NCI-H345 (cell line): ENCODE measurements around the gene STPG1.
A peak's percentile ranks its signal among the peaks of the same experiment; 100 is the strongest.
"Not testable (repeated sequence)": the region's sequence is repeated elsewhere in the genome, so short reads cannot be mapped to it uniquely, and the experiment has no call there.

Source experiments
- DNase-seq: peaks from one replicate; lab custom pipeline; 2025; lab: John Stamatoyannopoulos, UW

STPG1 gene, protein sequence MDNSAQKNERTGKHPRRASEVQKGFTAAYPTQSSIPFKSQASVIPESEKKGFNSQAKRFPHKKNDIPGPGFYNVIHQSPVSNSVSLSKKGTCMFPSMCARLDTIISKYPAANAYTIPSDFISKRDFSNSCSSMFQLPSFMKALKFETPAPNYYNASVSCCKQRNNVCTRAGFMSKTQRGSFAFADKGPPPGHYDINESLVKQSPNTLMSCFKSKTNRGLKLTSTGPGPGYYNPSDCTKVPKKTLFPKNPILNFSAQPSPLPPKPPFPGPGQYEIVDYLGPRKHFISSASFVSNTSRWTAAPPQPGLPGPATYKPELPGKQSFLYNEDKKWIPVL

DNA sequence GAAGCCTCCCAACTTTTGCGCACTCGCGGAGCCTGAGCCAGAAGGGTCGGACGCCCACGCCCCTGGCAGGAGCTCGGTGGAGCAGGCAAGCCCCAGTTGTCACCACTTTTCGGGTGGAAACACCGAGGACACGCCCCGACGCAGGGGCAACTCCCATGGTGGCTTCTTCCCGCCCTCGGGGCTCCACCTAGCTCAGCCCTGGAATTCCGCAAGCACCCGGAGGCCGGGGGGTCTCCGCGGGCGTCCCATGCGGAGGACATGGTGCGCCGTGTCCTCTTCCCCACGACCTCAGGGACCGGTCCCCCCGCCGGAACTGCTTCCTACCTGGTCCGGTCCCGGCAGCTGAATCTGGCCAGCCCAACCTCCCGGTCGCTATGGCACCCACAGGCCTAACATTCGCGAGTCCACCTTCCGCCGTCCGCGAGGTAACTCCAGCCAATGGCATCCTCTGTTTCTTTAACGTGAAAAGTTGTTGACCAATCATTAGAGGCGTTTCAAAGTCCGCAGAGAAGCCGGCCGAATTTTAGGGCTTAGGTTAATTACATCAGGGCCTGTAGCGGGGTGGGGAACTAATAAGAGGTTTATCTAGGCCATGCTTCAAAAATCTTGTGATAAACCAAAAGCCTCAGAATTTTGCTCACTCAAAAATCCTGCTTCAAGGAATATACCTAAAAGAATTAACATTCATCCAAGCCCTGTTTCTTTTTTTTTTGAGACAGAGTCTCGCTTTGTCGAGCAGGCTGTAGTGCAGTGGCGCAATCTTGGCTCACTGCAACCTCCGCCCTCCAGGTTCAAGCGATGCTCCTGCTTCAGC is at the start of gene STPG1:
Gene STPG1, minus strand, starts transcription at position 433 of the 814 bp plus-strand sequence. CDS start 12,394 bp downstream, outside the sequence.
- DNase-seq, result peak; percentile 90

DNA sequence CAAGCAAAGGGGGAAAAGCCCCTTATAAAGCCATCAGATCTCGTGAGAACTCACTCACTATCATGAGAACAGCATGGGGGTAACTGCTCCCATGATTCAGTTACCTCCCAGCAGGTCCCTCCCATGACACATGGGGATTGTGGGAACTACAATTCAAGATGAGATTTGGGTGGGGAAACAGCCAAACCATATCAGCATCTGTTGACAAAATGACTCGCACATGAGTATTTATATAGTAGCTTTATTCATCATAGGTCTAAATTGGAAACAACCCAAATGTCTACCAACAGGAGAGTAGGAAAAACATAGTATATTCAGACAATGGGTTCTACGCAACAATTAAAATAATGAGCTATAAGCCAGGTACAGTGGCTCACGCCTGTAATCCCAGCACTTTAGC is 48.5 kb upstream of the STPG1 start:
- DNase-seq, result not testable (repeated sequence)

DNA sequence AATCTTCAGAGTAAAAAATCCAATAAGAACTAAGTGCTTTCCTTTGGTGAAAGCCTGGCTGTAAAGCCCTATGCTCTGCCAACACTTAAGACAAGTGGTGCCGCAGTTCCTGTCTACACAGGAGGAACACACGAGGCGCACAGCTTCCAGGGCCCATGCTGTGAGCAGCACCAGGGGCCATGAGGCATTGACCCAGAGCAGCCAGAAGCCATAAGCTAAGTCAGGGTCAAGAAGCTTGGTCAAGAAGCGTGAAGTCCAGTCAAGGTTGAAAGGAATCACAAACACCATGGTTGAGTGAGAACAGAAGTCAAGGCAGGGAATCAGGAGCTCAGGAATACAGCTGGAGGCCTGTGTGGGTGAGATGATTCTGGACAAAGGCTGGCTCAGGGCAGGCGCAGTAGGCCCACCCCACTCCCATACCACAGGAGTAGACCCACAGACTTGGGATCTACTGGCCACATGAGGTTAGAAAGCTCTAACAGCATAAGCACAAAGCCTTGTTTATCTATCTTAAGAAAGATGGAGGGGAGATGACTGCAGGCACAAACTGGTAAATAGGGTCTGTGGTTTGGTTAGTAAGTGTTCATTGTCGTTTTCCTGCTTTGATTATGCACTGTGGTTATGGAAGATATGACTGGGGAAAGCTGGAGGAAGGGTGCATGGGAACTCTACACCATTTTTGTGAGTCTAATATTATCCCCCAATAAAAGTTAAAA is 46.1 kb upstream of the STPG1 start:
- no peak for DNase-seq

DNA sequence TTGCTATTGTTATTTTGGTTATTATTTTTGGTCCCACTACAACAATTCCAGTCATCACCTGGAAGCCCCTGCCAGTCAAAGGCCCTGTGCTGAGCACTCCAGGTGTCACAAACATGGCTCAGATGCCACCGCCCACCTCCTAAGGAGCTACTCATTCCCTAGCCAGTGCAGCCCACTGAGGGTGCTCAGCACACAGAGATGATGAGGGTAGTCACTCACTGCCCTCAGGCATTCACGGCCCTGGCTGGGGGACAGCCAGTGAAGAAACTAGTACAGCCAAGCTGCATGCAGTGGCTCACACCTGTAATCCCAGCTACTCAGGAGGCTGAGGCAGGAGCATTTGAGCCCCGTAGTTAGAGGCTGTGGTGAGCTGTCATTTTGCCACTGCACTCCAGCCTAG is 44.3 kb upstream of the STPG1 start:
- DNase-seq, result no peak

DNA sequence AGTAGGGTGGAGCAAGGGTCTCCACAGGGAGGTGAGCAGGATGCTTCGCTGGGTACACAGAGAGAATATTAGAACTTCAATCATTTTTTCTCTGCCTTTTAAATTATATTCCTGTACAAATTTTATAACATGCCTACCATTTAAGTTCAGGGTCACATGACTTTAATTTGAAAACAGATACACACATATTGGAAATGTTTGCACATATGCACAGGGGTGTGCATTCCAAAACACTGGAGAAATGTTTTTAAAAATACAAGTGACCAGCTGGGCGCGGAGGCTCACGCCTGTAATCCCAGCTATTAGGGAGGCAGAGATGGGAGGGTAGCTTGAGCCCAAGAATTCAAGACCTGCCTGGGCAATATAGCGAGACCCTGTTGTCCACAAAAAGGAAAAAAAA is 41.7 kb upstream of the STPG1 start:
- no peak for DNase-seq

DNA sequence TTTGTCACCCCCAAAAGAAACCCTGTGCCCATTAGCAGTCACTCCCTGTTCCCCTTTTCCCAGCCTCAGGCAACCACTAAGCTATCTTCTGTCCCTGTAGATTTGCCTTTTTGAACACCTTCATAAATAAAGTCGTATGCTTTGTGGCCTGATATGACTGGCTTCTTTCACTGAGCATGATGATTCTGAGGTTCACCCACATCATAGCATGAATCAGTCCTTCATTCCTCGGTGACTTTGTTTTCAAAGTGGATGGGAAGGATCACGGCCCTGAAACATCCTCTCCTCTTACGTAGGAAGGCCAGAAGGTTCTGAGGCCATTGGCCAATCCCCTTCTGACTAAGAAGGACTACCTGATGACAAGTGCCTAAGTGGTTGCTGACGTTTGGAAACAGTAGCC is 41.1 kb upstream of the STPG1 start:
- no peak for DNase-seq

DNA sequence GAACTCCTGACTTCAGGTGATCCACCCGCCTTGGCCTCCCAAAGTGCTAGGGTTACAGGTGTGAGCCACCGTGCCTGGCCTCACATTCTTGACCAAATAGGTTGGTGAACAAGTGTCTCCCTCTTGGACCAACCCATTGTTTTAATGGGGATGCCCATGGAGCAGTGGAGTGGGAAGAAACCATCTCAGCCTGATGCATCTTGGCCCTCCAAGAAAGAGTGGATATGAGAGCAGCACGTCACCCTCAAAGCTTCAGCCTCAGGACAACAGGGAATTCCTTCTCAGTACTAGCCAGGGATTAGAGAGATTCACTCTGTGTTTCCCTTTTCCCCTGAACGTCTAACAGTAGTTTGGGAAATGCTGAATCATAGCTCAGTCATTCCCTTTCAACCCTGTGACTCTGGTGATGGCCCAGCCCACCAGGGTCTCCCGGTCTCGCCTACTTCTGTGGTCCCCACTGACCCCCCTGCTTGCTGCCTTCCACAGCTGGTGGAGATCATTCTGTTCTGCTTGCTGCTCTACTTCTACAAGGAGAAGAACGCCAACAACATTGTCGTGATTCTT is 39.4 kb upstream of the STPG1 start:
- DNase-seq, result no peak

DNA sequence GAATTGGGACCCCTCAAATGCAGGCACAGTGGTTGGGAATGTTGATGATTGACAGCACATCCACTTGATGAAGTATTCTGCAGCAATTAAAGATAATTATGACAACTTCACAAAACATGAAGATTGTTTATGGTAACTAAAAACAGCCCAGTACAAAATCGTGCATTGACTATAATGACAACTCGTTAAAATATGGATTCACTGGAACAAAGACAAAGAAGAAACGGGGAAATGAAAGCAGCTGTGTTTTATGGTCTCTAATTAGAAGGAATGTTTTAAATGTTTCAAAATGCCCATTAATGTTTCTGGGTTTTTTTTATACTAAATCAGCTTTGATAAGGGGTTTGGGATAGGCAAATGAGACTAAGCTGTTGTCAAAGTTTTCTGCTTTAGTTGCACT is 38.2 kb upstream of the STPG1 start:
- no peak for DNase-seq

DNA sequence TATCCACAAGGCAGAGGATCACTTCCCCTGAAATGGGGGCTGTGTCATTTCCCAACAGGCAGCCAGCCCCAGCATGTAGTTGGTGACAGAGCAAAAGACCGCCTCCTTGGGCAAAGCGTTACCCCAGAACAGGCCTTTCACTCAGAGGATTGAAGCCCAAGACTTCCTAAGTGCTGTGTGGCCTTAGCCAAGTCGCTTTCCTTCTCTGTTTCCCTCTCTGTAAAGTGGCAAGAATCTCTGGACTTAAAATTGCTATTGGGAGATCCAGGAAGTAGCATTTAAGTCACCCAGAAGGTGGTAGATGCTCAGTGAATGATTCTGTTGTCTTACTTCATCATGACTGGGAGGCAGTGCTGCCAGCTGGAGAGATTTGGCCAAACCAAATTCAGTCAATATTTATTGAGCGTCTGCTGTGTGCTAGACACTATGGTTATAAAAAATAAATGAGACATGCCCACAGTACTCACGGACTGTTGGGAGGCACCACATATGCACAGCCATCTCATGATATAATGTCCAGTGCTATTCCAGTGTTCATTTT is 37.3 kb upstream of the STPG1 start:
- DNase-seq, result no peak

DNA sequence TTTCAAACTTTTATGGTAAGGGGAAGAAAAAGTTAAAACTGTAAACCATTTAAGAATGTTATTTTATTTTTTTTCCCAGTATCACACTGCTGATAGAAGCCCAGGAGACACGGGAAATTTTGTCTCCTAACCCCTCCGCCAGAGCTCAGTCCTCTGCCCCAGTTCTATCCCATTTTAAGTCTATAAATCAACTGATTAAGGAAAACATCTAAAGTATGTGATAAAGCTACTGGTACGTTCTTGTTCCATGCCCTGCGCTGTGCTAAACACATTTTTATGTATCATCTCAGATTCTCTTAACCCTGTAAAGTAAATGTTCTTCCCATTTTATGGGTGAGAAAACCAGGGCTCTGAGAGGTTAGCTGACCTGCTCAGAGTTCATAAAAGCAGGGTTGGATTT is 36.7 kb upstream of the STPG1 start:
- DNase-seq, result no peak

DNA sequence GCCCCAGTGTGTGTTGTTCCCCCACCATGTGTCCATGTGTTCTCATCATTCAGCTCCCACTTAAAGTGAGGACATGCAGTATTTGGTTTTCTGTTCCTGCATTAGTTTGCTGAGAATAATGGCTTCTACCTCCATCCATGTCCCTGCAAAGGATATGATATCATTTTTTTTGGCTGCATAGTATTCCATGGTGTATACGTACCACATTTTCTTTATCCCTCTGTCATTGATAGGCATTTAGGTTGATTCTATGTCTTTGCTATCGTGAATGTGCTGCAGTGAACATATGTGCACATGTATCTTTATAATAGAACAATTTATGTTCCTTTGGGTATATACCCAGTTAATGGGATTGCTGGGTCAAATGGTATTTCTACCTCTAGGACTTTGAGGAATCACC is 32.9 kb upstream of the STPG1 start:
- DNase-seq, result not testable (repeated sequence)

DNA sequence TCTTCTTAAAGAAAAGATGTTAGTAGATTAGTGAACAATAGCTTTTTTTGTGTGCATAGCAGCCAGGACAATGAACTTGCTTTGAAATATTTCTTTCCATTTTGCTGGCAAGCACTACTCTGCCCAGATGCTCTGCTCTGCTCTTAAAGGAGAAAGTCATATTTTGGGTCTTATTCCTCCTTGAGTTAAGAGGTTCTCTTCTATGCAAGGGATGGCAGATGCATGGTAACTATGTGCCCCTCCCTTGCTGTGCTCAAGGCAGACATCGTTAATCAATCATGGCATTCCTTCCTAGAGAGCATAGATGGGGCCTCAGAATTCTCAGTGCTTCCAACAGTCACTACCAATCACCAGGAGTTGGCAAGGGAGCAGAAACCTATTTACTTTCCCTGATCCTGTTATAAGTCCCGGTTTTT is 29.7 kb upstream of the STPG1 start:
- no peak for DNase-seq

DNA sequence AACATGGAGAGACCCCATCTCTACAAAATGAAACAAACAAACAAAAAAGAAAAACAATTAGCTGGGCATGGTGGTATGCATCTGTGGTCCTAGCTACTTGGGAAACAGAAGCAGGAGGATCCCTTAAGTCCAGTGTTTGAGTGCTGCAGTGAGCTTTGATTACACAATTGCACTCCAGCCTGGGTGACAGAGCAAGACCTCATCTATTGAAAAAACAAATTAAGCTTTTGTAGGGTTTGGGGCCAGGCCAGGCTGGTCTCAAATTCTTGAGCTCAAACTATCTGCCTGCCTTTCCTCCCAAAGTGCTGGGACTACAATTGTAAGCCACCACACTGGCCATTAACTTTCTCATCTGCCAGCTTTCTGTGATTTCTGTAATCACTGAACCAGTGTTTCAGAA is 29.2 kb upstream of the STPG1 start:
- DNase-seq, result no peak

DNA sequence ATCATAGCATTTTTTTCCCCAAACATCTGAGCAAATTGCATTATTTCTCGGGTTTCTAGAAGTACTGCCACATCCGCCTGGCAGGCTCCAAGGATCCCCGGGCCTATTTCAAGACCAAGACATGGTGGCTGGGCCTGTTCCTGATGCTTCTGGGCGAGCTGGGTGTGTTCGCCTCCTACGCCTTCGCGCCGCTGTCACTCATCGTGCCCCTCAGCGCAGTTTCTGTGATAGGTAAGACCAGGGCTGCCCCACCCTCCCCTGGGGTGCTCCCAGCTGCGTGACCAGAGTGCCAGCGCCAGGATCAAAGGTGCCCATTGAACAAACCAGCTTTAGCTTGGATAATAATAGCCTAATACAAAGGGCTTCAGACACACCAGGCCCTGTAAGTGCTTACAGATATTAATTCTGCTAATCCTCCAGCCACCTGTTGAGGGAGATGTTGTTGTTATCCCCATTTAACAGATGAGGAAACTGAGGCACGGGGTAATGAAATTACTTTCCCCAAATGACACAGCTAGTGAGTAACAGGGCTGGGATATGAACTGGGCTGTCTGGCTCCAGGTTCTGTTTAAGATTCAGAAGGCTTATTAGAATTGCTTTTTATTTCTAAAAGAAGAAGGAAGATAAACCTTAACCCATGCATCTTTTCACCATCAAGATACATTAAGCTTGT is 28.6 kb upstream of the STPG1 start:
- DNase-seq, result no peak

DNA sequence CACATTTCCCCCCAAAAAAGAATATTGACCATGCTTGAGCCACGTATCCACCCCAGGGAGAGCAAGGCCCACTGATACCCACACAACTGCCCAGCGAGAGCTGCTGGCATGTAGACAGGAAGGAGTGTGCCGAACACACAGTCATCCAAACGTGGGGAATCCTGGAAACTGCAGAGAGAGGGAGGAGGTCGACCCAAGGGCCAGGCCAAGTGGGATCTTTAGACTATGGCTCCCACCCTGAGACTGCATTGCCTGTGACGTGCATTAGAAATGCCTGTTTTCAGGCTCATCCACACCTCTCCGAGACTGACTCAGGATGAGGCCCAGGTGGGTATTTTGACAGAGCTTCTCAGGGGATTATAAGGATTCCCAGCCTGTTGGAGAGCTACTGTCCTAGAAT is 27.9 kb upstream of the STPG1 start:
- no peak for DNase-seq

DNA sequence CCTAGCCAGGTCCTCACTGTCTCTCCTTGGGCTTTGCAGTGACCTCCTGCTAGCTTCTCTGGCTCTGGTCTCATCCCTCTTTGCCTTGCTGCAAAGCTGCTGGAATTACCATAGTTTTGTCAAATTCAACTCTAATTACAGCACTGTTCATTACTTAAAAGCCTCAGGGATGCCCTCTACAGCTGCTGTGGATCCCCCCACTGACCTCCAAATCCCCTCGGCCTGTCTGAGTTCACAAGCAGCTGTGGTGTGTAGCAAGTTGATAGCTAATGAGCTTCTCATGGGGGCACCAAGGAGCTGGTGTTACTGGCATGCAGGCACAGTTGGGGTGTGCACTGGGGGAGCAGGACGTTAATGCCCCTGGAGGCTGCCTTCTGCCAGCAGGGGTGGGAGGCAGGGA is 26.9 kb upstream of the STPG1 start:
- DNase-seq, result no peak

DNA sequence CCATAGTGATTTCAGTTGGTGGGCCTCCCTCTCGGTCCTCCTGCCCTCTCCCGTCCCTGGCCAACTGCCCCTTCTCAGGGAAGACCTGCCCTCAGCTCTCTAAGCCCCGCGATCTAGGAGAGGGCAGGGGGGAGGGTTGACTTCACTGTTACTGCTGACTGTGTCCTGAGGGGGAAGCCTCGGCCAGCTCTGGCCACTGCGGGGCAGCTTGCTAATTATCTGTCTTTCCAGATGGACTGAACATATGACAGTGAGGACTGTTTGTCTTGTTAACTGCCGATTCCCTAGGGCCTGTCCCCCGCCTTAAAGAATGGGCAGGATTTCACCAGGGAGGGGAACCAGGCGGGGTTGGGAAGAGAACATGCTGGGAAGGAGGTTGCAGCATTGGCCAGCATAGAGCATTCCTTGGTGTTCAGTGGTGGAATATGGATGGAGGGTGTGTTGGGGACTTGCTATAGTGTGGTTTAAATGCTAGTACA is 24.9 kb upstream of the STPG1 start:
- DNase-seq, result no peak

DNA sequence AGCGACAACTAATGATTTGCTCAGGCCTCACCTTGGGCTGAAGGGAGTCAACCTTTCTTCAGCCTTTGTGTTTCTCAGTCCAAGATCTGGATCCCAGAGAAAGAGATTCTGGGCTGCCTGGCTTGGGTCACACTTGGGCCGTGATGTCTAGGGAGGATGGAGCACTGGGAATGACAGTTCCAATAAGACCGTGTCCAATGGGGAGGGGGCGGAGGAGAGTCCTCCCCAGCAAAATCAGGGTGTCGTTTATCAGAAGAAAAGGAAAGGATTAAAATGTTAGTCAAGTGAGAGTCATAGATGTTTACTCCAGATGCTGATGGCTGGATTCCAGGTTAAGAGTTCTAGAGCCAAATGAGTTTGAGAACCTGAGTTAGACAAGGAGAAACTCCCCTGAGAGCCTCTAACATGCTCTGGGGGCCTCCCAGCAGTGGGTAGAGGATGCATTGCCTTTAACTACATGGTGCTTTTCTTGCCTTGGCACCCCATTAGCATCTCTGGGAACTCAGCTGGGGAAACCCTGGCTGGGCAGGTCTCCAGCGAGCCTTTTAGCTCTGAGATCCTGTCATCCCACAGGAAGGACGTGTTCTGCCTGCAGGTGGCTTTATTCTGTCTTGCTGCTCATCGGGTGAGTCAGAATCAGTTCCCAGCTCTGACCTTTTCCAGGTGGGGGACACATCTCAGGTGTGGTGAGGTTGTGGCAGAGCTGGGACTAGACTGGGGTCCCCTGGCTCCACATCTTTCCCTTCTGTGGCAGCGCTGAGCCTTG is 24.2 kb upstream of the STPG1 start:
- no peak for DNase-seq

DNA sequence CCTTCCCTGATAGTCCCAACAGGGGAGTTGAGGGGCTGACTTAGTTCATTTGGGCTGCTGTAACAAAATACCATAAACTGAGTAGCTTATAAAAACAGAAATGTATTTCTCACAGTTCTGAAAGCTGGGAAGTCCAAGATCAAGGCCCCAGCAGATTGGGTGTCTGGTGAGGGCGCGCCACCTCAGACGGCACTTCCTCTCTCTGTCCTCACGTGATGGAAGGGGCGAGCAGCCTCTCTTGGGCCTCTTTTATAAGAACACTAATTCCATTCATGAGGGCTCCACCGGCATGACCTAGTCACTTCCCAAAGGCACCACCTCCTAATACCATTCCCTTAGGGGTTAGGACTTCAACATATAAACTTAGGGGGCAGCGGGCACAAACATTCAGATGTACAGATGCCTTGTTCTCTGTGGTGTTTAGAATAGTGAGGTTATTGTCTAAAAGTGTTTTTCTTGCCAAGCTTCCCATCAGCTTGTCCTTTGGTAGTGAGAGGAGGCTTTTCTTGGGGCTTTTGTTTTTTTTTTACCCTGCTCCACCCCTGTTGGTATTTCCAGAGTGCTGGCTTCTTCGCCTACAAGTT is 22.3 kb upstream of the STPG1 start:
- DNase-seq, result no peak

DNA sequence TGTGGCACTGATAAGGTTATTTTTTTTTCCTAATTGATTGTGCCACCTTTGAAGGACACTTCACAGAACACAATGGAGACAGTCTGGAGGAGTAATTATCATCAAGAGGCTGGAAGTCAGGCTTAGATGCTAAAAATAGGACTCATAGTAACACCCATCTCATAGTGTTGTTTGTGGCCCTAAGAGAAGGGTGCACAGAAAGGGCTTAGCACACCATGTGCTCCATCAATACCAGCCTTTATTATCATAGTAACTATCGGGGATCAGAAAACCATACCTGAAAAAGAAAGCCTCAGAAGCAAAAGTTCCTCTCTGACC is 13.9 kb upstream of the STPG1 start:
- DNase-seq, result peak; percentile 20
